Rectal smooth muscle tissue (tissue), 1 donor: ENCODE data around the gene AGT.

Experiments
- H3K27ac ChIP-seq: one replicate; pipeline ENCODE4 v1.7.0; 2013; ENCODE audit warnings: low read depth, low read length, inconsistent platforms
- H3K27me3 ChIP-seq: one replicate; pipeline ENCODE4 v1.7.0; 2013; ENCODE audit warnings: low read length; ENCODE audit not compliant: control insufficient read depth, insufficient read depth
- H3K36me3 ChIP-seq: one replicate; pipeline ENCODE4 v1.7.0; 2013; ENCODE audit warnings: low read length; ENCODE audit not compliant: control insufficient read depth, insufficient read depth
- H3K4me1 ChIP-seq: one replicate; pipeline ENCODE4 v1.7.0; 2013; ENCODE audit warnings: low read length; ENCODE audit not compliant: control insufficient read depth, insufficient read depth
- H3K4me3 ChIP-seq: one replicate; pipeline ENCODE4 v1.7.0; 2013; ENCODE audit warnings: low read length
- H3K9ac ChIP-seq: one replicate; pipeline ENCODE4 v1.7.0; 2013; ENCODE audit warnings: low read length

The AGT gene

DNA sequence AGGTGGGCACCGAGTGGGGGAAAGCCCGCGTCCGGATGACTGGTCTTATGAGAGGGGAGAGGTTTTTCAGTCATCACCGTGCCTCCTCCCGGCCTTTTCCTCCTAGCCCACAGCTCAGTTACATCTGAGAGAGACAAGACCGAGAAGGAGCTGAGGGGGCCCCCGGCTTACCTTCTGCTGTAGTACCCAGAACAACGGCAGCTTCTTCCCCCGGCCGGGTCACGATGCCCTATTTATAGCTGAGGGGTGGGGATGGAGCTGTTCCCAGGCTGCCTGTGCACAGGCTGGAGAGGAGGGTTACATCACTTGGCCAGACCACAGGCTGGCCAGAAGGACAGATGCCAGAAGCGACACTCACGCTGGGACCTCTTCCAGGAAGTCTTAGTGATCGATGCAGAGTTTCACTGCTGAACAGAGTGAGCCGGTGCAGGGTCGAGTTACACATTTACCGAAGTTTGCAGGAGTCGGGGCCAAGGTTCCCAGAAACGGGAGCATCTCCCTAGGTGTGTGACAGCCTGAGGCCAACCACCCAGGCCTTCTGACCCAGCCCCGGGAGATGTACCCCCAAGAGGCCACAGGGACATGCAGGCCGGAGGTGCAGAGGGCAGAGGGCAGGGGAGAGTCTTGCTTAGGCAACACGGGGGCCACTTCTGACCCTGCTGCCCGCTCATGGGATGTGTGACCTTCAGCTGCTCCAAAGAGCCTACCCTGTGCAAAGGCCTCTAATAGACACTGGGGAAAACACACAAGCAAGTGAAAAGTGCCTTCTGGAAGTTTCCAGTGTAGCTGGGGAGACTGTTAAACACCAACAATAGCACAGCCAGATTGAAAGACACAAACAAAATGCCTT is at the start of gene AGT:
Gene AGT, minus strand, starts transcription at position 208 of the 850 bp plus-strand sequence. CDS start 3,299 bp downstream, outside the sequence.
- no peaks in the 10 kb centered on the region for H3K36me3 ChIP-seq
- peaks cover 7% of the 10 kb centered on the region for H3K4me1 ChIP-seq
- H3K27ac ChIP-seq: no peak within 1 kb of the TSS
- peak within 1 kb of the TSS; percentile 8 for H3K4me3 ChIP-seq
- no peak within 1 kb of the TSS for H3K9ac ChIP-seq
- no peaks in the 10 kb centered on the region for H3K27me3 ChIP-seq

GRCh38 chr1:230761443-230762167 is 47.7 kb upstream of the AGT start:
- Histone ChIP-seq H3K27ac (no peak overlapping the region), H3K9ac (no peak overlapping the region), H3K27me3 (no peaks in the 10 kb centered on the region), H3K4me3 (no peak overlapping the region), H3K4me1 (no peaks in the 10 kb centered on the region), H3K36me3 (no peaks in the 10 kb centered on the region)

DNA sequence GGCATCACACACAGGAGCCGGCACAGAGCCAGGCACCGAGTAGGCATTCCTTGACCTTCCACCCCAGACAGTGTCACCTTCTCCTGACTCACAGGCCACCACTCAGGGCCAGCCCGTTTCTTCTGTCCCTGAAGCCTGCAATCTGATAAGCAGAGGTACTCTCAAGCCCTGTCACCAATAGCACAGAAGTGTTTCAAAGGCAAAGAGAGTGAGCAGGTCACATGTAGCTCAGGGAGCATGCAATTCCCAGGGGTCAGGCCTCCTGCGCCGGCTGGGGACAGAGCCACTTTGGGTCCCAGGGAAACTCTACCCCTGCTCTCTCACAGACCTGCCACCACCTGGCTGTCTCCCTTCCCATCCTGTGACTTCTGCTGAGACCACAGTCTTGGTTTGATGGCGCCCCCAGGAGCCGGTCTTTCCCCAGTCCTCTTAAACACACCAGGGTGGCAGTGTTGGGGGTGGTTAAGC is 46.5 kb upstream of the AGT start:
- Histone ChIP-seq H3K4me3 (no peak overlapping the region), H3K9ac (no peak overlapping the region), H3K4me1 (no peaks in the 10 kb centered on the region), H3K27me3 (no peaks in the 10 kb centered on the region), H3K27ac (no peak overlapping the region), H3K36me3 (no peaks in the 10 kb centered on the region)

DNA sequence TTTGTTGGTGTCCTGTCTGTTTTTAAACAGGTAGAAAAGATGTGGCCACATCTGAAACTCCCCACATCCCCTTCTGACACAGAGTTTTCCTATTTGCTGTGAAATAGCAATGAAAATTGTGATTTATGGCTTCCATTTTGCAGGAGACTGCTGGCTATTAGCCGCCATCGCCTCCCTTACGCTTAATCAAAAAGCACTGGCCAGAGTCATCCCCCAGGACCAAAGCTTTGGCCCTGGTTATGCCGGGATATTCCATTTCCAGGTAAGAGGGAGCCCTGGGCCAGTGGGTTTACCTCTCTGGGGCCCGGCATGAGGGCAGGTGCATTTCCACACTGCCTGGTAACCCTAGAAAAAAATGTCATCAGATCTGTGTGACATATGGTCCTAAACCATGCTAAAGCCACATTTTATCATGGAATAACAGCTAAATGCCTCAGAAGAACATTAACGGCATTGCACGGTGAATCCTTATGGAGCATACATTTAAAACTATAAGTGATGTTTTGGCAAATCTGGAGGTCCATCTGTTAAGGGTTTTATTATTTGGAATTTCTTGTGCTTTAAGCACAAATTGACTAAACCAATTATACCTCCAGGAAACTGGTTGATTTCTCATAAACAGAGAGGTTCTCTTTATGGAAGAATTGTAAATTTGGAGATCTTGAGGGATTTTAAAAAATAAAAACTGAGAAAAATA is 45.6 kb upstream of the AGT start:
- no peaks in the 10 kb centered on the region for H3K36me3 ChIP-seq
- no peak overlapping the region for H3K27ac ChIP-seq
- H3K4me1 ChIP-seq: no peaks in the 10 kb centered on the region
- no peak overlapping the region for H3K9ac ChIP-seq
- H3K4me3 ChIP-seq: no peak overlapping the region
- no peaks in the 10 kb centered on the region for H3K27me3 ChIP-seq

DNA sequence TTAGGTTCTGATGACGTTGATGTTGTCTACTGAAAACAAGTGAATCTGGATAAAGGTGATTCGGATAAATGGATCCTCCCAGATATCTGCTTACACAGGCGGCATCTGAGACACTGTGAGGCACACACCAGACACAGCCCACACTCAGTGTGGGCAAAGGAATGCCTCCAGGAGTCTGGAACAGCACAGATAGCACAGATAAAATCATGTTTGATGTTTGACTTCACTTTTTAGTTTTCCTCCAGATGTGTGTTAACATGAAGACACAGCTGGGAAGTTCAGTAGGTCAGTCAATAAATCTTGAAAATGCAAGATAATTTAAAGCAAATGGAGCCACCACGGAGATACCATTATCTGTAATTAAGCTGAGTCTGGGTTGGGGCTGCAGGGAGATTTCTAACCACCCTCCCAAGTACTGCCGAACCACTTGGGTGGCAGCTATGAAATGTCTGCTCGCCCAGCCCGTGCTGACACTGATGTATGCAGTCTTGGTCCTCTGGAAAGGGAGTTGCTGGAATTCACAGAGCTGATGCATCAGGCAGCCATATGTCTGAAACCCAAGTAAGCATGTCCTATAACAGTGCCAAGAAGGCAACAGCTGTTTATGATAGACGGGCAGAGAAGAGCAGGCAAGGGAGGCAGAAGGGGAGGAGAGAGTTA is 44.9 kb upstream of the AGT start:
- no peak overlapping the region for H3K27ac ChIP-seq
- no peak overlapping the region for H3K9ac ChIP-seq
- H3K4me1 ChIP-seq: no peaks in the 10 kb centered on the region
- no peaks in the 10 kb centered on the region for H3K27me3 ChIP-seq
- no peak overlapping the region for H3K4me3 ChIP-seq
- H3K36me3 ChIP-seq: no peaks in the 10 kb centered on the region

DNA sequence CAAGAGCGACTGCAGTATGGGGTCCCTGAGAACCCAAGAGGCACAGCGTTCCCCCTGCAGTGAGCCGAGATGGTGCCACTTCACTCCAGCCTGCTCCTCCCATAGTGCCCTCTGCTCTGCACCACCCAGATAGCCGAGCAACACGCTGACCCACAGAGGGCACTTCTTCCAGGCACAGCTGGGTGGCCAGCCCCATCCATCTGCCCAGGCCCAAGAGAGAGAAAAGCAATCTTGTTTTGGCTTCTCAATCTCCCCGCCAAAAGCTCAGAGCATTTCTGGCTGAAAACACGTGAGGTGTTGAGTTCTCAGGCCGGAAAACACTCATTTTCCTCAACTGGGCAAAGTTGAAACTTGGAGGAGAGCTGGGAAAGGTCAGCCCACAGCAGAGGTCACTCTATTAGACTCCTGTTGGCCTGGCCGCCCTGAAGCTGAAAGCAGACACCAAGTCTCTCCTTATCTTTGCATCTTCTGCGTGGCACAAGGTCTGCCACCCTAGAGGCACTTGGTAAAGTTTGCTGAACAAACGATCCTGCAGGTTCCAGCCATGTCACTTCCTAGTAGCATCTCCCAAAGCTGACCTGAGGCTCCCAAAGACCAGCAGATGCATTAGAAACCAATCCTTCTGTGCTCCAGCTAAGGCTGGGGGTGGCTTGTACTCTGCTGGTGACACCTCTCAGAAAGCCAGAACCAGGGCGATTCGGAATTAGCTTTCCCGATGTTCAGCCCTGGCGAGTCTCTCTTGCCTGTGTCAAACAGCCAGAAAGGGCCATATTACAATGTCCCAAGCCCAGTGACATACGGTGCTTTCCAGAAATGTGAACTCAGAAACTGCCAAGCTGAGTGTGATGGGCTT is 44.2 kb upstream of the AGT start:
- Histone ChIP-seq H3K27me3 (no peaks in the 10 kb centered on the region), H3K9ac (no peak overlapping the region), H3K4me3 (no peak overlapping the region), H3K27ac (no peak overlapping the region), H3K36me3 (no peaks in the 10 kb centered on the region), H3K4me1 (no peaks in the 10 kb centered on the region)

DNA sequence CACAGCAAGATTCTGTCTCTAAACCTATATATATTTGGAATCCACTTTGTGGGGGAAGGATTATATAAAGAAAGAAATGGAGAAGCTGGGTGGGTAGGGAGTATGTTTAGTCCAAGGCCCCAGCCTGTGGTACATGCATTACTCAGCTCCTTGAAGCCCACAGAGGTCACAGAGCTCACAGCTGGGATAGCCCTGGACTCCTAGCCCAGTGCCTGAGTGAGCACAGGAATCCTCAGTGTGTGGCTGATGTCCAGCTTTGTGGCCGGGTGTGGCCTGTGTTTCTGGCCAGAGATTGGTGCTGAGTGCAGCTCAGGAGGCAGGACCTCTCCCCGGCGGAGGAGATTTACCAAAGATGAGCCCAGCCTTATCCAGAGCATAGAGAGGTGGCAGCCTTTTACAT is 40.9 kb upstream of the AGT start:
- Histone ChIP-seq H3K36me3 (no peaks in the 10 kb centered on the region), H3K9ac (no peak overlapping the region), H3K27ac (no peak overlapping the region)

GRCh38 chr1:230753586-230754251 is 39.8 kb upstream of the AGT start:
- Histone ChIP-seq H3K27me3 (no peaks in the 10 kb centered on the region), H3K36me3 (no peaks in the 10 kb centered on the region), H3K9ac (no peak overlapping the region), H3K4me3 (peak overlapping the region; percentile 43), H3K27ac (peak overlapping the region; percentile 10), H3K4me1 (no peaks in the 10 kb centered on the region)

More for the DNA sequence above, 40.9 kb upstream of the AGT start:
- H3K4me1 ChIP-seq: no peaks in the 10 kb centered on the region
- H3K4me3 ChIP-seq: no peak overlapping the region
- no peaks in the 10 kb centered on the region for H3K27me3 ChIP-seq

DNA sequence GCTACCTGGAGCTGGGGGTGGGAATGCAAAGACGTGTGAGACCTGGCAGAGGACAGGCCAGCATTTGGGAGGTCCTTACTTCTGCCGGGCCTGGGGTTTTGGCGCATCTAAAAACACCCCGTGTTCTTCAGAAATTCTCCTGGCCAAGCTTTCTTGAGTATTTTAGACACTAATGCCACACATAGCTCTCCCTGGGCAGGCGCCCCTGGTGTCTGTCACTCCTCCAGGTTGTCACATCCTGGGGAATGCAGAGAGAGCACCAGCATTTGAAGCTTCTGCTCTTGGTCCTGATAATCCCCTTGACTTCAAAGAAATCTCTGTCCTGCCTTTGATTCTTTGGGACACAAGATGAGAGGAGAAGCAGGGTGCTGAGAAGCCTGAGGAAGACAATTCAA is 39.3 kb upstream of the AGT start:
- no peaks in the 10 kb centered on the region for H3K36me3 ChIP-seq

GRCh38 chr1:230752407-230752806 is 38.5 kb upstream of the AGT start:
- Histone ChIP-seq H3K4me1 (no peaks in the 10 kb centered on the region), H3K27ac (no peak overlapping the region), H3K36me3 (no peaks in the 10 kb centered on the region), H3K4me3 (no peak overlapping the region), H3K27me3 (no peaks in the 10 kb centered on the region), H3K9ac (no peak overlapping the region)

More for the DNA sequence above, 39.3 kb upstream of the AGT start:
- H3K4me1 ChIP-seq: no peaks in the 10 kb centered on the region
- peak overlapping the region; percentile 43 for H3K4me3 ChIP-seq
- H3K27me3 ChIP-seq: no peaks in the 10 kb centered on the region
- H3K27ac ChIP-seq: peak overlapping the region; percentile 10
- no peak overlapping the region for H3K9ac ChIP-seq

- Histone ChIP-seq H3K9ac (no peak overlapping the region), H3K27ac (no peak overlapping the region), H3K36me3 (no peaks in the 10 kb centered on the region), H3K27me3 (no peaks in the 10 kb centered on the region), H3K4me1 (no peaks in the 10 kb centered on the region), H3K4me3 (no peak overlapping the region)
Observed at GRCh38 chr1:230750986-230751625, 37.2 kb upstream of the AGT start.
